COLO668 (cell line): ENCODE data around the gene CXCR1.
A peak's percentile ranks its signal among the peaks of the same experiment; 100 is the strongest.
"Not testable (repeated sequence)": the region's sequence is repeated elsewhere in the genome, so short reads cannot be mapped to it uniquely, and the experiment has no call there.

Experiments used
- DNase-seq: peaks from one replicate; lab custom pipeline; 2025; ENCODE audit not compliant: unreplicated experiment; lab: John Stamatoyannopoulos, UW

The CXCR1 gene

DNA sequence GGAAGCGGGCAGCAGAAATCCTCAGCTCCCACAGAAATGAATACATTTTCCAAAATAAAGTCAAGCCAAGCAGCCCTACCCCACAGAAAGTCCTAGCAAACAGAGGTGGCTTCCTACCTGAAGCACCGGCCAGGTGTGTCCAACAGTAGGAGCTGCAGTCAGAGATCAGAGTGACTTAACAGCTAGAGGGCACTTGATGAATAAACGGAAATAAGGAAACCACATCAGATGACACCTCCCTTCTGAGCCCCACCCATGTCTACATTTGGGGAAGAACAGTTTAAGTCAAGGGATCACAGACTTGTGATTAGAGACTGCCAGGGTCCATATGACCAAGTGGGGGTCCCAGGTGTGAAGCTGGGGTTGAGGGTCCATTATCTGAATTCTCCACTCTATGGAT is at the start of gene CXCR1:
Gene CXCR1 (minus strand): TSS at position 172 of the 400 bp plus-strand sequence. CDS start 1,751 bp downstream, outside the sequence.
- DNase-seq = no peak

DNA sequence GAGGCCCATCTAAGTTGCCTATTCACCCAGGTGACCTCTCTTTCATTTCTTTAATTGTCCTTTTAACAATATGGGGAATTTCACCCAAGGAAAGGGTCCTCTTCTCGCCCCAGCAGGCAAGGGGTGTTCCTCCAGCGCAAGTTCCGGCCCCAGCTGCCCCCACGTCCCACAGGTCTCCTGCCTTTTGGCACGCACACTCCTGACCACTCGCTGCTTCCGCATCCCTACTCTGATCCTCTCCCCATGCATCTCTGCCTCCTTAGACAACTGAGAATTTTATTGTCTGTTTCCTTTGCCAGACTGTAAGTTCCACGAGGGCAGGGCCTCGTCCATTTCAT is 49.5 kb upstream of the CXCR1 start:
- no peak for DNase-seq

DNA sequence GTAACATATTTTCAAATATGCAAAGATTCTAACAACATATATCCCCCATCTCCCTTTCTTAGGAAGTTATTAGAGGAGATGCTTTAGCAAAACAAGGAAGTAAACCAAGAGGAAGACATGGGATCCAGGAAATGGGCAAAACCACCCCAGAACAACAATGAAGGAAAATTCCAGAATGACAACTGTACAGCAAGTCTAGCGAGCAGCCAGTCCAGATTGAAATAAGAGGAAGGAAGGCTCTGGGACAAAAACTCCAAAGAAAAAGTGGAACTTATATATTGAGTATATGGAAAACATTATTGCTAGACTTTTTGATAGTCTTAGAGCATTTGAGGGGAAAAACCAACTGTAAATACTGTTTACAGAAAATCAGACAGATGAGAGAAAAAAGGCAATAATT is 47.4 kb upstream of the CXCR1 start:
- DNase-seq = no peak

DNA sequence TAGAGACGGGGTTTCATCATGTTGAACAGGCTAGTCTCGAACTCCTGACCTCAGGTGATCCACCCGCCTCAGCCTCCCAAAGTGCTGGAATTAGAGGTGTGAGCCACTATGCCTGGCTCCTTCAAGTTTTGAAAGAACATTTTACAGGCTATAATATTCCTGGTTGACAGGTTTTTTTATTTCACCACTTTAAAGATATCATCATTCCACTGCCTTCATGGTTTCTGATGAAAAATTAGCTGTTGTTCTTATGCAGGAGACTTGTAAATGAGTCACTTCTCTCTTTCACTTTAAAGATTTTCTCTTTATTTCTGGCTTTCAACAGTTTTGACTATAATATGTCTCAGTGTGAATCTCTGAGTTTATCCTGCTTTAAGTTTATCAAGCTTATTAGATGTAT is 42.3 kb upstream of the CXCR1 start:
- no peak for DNase-seq

DNA sequence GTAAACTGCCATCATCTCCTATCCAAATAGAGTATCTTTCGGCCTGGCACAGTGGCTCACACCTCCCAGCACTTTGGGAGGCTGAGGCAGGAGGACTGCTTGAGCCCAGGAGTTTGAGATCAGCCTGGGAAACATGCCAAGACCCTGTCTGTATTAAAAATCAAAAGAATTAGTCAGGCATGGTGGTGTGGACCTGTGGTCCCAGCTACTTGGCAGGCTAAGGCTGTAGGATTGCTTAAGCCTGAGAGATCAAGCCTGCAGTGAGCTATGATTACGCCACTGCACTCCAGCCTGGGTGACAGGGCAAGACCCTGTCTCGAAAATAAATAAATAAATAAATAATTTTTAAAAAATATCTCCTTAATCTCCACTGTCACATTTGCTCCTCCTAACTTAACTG is 35.5 kb upstream of the CXCR1 start:
- DNase-seq = no peak

DNA sequence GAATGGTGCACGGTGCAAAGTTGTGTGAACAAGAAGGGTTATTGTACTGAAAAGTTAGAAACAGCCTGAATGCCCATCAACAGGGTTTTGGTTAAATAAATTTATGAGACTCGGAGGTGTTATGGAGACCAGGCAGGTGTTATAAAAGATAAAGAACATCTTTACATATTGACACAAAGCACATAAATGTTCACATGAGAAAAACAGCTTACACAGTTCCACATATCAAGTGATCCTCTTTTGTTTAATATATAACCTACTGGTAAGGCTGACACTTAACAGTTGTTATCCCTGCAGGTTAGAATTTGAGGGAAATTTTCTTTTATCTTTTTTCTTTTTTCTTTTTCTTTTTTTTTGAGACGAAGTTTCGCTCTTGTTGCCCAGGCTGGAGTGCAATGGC is 30.2 kb upstream of the CXCR1 start:
- no peak for DNase-seq

DNA sequence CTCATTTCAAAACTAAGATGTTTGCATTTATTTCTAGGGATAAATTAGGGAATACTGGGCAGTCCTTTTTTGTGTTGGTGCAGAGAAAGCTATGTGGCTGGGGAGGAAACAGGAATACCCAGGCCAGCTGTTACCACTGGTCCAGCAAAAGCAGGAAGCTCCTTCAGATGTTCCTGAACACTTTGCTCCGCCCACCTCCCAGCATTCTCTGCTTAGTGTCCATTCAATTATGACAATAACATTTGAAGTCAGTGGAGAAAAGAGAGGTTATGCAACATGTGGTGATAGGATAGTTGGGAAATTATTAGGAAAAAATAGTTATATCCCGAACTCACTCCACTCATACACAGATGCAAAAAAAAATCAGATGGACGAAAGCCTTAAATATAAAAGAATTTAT is 28.1 kb upstream of the CXCR1 start:
- DNase-seq = peak; percentile 5

DNA sequence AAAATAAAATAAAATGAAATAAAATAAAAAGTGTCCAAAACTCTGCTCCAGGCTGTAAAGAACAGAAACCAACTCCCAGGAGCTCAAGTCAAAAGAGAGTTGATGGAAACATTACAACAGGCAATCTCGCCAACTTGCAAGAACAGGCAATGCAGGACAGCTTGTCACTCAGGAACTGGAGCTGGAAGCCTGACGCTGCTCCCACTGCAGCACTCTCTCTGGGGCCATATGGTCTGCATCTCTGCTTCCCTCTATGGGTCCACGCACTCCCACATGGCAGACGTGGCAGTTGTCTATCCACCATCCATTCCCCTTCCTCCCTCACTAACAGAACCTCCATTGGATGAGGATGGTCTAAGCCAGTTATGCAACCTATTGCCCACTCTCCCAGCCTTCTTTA is 26.9 kb upstream of the CXCR1 start:
- DNase-seq = no peak

DNA sequence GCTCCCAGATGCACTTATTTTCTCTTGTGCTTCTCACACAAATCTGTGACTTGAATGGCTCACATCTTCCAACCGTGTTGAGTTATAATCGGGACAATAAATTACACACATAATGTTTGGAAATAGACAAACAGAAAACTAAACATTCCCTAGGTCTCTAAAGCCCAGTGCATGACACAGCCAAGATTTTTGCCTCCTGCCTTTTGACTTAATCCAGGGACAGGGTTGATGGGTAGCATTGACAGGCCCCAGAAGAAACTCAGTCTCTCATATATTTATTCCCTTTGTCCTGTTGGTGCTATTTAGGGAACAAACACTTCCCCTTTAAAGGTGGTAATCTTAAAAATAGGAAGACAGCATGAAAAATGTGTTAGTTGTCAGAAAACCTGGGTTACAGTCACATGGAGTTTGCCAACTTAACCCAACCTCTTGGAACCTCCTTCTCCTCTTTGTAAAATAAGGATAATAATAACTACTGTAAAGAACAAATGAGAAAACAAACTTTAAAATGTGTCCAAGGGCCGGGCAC is 26.2 kb upstream of the CXCR1 start:
- no peak for DNase-seq

DNA sequence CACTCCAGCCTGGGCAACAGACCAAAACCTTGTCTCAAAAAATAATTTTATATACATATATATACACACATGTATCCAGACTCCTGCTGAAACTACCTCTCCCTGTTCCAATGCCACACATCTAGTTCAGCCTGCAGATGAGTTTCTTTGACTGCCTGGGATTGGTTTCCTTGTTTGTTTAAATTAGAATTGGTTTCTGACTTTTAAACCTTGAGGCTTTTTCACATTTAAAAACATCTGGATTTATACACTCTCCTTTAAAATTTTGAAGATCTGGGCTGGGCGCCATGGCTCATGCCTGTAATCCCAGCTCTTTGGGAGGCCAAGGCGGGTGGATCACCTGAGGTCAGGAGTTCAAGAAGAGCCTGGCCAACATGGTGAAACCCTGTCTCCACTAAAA is 21.8 kb upstream of the CXCR1 start:
- no peak for DNase-seq

DNA sequence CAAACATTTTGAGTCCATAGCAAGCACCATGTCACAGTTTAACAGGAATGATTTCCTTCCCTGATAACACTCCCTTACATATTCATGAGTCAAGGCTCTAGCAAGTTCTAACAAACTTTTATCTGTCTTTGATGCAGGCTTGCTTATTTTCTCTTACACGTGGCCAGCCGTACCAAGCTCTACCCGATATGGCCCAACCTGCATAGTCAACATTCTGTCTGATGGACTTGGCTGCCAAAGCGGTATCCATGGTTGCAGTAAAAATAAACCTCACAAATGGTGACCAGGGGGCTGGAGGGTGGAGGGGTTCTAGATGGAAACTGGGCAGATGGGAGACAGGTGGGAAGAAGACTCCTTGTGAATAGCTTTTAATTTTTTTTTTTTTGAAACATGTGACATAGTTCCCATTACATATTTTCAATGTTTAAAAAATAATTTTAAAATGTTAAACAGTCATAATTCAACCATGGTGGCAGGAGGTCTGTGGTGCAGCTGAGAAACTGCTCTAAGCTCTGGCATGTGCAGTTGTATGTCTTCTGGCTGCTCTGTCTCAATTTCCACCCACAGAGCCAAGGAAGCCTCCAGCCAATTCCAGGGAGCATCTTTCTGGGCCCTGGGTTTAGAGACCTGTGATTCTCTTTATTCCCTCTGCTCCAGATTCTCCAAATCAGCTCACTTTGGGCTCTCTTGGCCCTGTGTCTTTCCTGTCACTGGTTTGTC is 20.7 kb upstream of the CXCR1 start:
- no peak for DNase-seq

DNA sequence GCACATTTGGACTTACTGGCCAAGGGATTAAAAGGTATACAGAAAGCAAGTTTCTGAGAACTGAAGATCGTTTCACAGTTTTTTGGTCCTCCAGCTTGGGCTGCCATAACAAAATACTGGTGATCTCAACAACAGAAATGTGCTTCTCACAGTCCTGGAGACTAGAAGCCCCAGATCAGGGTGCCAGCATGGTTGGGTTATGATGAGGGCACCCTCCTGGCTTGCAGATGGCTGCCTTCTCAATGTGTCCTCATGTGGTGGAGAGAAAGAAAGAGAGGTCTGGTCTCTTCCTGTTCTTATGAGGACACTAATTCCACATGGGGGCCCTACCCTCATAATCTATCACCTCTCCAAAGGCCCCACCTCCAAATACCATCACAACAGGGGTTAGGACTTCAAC is 20.1 kb upstream of the CXCR1 start:
- no peak for DNase-seq

DNA sequence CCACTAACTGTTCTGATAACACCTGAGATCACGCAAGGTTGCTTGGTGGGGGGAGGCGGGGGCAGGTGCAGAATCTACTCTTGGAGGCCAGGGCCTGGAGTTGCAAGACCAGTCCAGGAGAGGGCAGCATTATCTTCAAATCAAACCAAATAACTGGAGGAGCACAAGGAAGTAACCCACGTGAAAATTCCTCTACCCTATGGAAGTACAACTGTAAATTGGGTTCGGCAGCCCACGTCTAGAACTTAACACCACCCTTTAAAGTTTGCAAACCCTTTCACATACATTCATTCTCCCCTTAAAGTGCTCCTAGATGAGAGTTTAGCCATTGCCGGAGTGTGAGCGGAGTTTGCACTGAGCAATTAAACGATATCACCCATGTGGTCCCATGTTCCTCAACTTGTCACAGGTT is 19.6 kb upstream of the CXCR1 start:
- peak; percentile 67 for DNase-seq

DNA sequence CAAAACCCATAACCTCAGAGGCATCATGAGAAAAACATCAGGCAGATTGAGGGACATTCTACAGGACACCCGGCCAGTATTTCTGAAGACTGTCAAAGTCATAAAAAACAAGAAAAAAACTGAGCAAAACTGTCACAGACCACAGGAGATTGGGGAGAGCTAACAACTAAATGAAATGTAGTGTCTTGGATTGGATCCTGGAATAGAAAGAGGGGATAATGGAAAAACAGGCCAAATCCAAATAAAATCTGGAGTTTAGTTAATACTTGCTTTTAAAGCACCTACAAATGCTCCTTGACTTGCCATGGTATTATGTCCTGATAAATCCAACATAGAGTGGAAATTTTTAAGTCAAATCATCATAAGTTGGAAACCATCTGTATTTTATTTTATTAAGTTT is 17.6 kb upstream of the CXCR1 start:
- no peak for DNase-seq

DNA sequence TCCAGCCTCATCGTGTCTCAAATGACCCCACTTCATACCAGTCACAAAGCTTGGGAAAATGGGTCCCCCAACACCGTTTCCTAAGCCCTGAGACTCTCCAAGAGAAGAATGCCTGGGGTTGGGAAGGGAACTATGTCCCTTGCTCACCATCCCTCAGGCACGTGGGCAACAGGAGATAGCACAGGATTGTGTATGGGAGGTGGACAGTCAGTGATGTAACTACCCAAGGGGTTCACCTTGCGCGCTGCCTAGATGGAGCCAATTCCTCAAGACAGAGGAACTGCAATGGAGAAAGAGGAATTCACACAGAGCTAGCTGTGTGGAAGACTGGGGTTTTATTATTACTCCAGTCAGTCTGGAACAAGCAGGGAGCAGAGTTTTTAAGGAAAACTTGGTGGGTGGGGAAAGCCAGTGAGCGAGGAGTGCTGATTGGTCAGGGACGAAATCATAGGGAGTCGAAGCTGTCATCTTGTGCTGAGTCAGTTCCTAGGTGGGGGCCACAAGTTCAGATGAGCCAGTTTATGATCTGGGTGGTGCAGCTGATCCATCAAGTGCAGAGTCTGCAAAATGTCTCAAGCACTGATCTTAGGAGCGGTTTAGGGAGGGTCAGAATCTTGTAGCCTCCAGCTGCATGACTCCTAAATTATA is 13.8 kb upstream of the CXCR1 start:
- no peak for DNase-seq

DNA sequence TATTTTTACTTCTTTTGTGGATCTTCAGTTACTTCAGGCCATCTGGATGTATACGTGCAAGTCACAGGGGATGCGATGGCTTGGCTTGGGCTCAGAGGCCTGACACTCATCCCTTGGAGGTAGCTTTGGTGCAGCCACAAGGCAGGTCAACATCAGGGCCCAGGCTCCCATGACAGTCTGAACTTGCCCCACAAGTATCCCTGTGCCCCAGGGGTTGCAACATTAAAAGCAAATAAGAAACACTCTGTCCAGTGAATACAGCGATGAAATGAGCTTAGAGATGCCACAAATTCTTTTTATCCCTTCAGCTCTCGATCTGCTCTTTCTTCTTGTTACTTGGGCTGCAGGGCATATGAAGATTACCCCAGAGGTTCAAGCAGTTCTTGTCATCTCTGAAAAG is 13.0 kb upstream of the CXCR1 start:
- DNase-seq = no peak

DNA sequence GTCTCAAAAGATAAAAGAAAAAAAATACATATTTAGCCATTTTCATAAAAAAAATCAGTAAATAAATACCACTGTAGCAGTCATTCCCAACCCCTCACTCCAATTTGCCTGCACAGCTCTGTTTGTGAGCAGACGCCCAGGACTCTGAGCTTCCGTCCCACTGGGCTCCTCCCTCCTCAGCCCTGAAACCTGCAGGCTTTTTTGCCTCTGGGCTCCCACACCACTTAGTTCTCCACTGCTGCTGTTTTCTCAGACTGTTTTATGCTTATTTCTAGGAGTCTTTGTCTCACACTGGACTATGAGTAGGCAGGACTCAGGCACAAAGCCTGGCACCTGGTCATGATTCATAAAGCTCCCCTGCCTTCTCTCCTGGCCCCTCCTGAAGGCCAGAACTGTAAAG is 6.1 kb upstream of the CXCR1 start:
- DNase-seq = no peak

DNA sequence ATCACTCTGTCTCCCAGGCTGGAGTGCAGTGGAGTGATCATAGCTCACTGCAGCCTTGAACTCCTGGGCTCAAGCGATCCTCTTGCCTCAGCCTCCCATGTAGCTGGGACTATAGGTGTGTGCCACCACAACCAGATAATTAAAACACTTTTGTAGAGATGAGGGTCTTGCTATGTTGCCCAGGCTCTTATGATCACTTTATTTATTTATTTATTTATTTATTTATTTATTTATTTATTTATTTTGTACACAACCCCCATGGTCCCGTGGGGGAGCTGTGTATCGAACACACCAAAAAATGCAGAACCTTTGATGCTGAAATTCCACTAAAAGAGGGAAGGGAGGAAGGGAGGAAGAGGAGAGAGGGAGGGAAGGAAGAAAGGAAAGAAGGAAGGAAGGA is 5.0 kb upstream of the CXCR1 start:
- DNase-seq = not testable (repeated sequence)

DNA sequence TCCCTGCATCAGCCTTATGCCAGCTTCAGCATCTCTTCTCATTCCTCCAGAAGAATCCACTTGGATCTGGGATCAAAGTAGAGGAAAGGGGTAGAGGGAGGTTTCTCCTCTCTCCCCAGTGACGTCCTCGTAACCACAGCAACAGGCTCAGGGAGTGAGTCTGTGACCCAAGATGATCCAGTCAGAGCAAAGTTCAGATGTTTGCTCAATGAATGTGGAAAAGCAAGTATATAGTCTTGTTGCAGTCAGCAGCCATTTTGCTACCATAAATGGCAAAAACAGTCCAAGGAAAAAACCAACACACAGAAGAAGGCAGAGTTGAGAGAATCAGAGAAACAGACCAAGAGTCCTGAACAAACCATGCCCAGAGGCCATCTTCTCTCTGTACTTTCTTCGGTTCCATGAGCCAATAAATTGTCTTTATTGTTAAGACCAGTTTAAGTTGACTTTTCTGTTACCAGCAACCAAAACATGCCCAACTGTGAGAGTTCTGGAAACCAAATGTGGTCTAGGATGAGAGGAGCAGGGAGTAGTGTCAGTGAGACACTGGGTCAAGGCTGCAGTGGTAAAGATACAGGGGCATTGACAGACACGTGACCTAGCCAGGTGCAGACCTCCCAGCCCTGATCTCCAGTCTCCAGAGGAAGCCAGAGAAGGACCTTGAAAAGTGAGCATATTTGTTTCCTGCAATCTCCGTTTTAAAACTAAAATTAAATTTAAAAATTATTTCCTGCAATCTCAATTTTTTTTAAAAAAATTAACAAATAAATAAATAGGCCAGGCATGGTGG is 3.2 kb upstream of the CXCR1 start:
- DNase-seq = no peak

DNA sequence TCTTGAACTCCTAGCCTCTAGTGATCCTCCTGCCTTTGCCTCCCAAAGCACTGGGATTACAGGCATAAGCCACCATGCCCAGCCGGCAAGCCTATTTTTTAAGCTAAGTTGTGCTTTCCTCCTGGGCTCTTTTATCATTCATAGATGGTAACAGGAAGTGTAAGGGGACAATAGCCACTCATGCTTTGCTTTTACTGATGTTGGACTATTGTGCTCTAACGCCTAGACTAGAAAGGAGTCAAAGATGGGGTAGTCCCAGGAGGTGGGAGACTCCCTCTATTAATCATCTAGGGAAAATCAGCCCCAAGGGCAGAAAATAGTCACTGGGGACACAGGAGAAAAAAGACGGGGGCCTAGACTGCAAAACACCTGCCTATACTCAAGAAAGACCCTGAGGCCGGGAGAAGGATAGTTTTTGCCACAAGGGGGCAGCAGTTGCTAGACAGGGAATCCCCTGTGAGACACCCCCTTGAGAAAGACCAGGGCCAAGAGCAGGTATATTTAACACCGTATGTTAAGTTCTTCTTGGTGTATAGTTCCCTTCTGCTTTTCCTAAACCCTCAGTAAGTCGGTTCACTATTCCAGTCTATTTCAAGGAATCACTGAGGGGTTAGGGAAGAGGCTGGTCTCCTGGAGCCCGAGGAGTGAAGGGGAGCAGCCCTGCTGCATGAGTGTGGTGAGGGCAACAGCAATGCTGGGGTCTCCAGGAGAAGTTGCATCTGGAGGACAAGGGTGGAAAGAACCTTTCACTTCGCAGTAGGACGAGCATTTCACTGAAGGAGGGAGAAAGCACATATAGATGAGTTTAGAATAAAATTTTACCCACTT is 2.1 kb upstream of the CXCR1 start:
- DNase-seq = peak; percentile 54

DNA sequence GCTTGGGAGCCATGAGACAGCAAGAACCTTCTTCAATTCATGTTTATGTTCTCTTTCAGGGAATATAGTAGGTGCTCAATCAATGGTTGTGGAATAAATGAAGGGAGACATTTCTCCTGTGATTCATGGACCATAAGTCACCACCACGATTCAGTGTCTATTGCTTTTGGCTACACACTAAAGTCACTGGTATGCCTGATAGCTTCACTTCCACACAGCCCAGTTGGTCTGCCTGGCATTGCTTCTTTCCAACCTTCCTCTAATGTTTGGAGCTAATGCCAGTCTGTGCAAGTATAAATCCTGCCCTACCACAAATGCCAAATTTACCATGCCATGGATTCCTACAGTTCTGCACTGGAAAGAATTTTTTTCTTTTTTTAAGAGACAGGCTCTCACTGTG is 1.3 kb upstream of the CXCR1 start:
- no peak for DNase-seq
